ENCODE results near the gene SEMA6D. TPM values are rescaled to one million over a fixed set of nuclear protein-coding genes. Genes with fewer than 3 reads are reported as not detected.
"Not testable (repeated sequence)": the region's sequence is repeated elsewhere in the genome, so short reads cannot be mapped to it uniquely, and the experiment has no call there.

SEMA6D gene
- total RNA-seq, 1 donor from 2014 or later = 7.1 TPM

DNA sequence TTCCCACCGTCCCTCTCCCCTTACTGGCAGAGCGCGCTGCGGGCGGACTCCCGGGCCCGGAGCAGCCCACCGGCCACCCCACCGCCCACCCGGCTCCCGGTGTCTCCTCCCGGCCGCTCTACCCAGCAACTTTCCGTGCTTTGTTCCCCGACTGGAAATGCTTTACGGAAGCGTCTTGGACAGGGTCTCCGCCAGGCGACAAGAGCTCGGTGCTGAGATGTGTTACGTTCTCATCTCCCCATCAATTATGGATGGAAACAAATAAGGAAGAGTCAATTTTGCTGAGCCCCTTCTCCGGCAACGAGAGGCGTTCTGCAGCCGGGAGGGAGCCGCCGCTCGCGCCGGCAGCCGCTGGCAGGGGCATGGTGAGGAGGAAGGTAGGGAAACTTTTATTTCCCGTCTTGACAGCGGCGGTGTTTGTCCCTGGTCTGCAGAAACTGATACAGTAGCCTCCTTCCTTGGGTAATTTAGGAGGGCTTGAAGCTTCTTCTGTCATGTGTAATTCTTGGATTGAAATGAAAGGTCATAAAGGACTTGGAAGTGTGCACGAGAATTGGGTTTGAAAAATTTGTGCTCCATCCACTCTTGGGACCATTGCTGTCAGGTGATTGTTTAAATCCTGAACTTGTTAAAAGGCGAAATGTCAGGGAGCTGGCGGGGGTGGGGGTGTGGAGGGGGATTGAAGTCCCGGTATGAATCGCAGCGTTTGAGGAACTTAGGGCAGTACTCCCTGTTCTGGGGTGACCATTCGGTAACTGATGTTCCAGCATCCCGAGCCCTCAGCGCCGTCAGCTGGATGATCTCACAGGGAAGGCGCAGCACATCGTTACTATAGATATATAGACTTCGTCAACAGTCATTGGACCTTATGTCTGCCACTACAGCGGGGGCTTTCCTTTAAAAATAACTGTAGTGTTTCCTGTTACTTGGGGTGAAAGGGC, 1.5 kb downstream of the SEMA6D start:
- DNase-seq (ENCODE audit: low read depth) = no peak

DNA sequence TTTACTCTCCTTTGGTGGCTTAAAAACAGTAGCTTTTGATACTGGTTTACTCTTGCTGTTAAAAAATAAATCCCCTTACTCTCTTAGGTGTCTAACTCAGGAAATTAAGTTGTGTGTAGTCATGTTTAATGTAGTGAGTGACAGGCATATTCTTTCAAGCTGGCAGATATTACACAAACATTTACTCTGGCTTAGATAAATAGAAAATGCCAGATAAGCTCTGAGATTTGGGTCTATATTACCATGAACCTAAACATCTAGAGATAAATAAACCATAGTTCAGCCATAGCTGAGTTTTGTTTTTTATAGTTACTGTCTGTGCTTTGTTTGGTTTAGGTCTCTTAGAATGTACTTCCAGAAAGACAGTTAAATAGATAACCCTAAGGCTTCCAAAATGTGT, 2.4 kb downstream of the SEMA6D start:
- no peak for DNase-seq (ENCODE audit: low read depth)

DNA sequence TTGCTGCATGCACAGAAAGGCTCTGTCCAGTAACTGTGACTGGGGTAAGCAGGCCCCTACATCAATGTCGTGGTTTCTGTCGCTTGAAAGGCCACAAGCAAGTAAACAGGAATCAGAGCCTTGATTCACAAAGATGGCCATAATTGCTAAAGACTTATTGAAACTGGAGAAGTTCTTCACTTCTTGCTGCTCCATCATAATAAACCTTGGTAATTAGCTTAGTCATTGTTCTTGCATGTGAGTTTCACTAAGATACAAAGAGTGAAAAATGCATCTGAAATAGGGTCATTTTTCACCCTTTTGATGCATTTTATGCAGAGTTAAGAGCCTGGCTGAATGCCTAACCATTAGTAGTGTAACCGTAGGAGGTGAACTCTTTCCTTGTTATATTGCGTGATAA, 3.2 kb downstream of the SEMA6D start:
- peak; percentile 29 for DNase-seq (ENCODE audit: low read depth)

GRCh38 chr15:47721676-47722075, 4.4 kb downstream of the SEMA6D start:
- DNase-seq (ENCODE audit: low read depth) = no peak

DNA sequence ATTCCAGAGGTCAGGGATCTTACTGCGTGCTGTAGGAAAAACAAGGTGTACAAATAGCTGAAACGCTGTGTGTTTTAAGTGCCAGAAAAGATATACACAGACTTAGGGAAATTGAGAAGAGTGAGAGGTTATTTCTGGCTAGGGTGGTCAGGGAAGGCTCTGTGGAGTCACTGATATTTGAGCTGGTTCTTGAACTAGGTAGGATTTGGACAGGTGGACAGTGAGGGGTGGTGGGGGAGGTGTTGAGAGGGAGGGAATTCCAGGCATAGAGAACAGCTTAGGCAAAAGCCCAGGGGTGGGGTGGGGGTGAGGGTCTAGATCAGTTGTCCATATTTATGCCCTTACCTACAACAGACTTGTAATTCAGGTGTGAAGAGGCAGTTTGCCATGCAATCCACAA, 7.0 kb downstream of the SEMA6D start:
- DNase-seq (ENCODE audit: low read depth) = no peak

DNA sequence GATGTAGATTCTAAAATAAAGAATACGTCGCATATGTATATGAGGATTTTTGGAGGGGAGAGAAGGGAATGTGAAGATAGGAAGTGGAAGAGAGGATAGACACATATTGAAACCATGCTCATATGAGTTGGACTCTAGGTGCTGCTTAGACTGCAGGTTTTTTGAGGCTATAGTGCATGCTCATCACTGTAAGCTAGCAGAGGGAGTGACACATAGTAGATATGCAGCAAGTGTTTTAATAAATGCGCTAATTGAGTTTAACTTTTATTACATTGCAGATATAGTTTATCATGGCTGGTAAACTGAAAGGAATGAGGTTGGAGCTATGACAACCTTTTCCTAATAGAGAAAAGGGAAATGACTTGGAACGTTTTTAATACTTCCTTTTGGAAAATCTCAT, 7.7 kb downstream of the SEMA6D start:
- DNase-seq (ENCODE audit: low read depth) = no peak

DNA sequence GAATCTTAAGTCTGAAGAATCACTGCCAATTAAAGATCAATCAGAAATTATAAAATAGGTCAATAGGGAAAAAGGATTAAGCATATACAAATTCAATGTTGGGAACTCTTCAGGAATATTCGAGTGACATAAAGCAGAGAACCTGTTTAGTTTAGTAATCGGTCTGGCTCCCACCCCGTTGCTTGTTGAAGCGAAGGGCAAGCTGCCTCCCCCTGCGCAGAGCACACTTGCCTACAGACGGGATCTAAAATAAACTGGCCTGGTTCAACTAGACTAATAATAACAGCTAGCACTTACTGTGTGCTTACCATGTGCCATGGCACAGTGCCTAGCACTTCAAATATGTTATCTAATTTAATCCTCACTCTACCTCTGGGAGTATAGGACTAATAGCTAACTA, 8.6 kb downstream of the SEMA6D start:
- DNase-seq (ENCODE audit: low read depth) = peak; percentile 33

- peak; percentile 63 for DNase-seq (ENCODE audit: low read depth)
Measured at GRCh38 chr15:47726399-47726823, 9.1 kb downstream of the SEMA6D start.

- no peak for DNase-seq (ENCODE audit: low read depth)
Measured at GRCh38 chr15:47727137-47727536, 9.8 kb downstream of the SEMA6D start.

DNA sequence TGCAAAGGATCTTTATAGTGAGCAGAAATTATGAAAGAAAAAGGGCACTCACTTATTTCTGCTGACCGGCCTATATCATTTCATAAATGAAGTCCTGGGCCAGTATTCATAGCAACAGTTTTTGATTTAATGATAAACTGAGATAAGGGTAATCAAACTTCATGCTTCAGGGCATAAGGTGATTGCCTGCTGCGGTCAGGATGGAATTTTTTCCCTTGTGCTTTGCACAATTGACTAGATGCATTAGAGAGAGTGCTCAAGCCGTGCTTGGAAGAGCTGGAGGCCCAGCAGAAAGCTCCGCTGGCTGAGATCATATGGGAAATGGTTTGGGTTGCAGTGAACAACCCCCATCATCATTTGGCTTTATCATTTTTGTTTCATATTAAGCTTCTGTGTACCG, 10.4 kb downstream of the SEMA6D start:
- DNase-seq (ENCODE audit: low read depth) = peak; percentile 50

GRCh38 chr15:47728426-47728825, 11.1 kb downstream of the SEMA6D start:
- no peak for DNase-seq (ENCODE audit: low read depth)

DNA sequence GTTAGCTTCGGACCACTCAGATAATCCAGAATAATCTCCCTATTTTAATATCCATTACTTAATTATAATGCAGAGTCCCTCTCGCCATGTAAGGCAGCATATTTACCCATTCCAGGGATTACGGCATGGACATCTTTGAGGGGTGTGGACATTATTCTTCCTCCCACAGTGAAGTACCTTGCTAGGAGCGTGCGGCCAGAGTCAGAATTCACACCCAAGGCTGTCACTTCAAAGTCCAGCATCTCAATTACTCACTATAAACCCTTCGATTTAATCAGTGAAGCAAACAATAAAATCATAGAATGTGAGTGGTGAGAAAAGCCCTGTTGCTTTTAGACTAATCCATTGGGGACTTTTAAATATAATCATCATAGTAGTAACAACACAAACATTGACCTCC, 11.6 kb downstream of the SEMA6D start:
- no peak for DNase-seq (ENCODE audit: low read depth)

DNA sequence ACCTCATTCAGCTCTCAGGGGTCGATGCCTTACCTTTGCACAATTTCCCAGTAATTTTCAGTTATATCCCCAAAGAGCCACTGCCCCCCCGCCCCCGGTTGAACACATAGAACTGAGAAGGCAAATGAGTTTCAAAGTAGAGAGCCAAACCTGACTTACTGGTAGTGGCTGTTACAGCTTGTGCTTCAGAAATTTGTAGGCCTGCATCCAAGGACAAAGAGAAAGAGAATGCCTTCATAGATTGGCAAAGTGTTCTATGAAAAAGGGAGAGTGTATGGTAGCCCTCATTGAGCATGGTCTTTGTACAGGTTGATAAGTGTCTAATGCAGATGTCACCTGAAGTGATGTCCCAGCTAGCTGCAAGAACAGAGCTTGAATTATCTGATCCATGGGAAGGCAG, 13.9 kb downstream of the SEMA6D start:
- no peak for DNase-seq (ENCODE audit: low read depth)

- no peak for DNase-seq (ENCODE audit: low read depth)
Measured at GRCh38 chr15:47732248-47732647, 14.9 kb downstream of the SEMA6D start.

DNA sequence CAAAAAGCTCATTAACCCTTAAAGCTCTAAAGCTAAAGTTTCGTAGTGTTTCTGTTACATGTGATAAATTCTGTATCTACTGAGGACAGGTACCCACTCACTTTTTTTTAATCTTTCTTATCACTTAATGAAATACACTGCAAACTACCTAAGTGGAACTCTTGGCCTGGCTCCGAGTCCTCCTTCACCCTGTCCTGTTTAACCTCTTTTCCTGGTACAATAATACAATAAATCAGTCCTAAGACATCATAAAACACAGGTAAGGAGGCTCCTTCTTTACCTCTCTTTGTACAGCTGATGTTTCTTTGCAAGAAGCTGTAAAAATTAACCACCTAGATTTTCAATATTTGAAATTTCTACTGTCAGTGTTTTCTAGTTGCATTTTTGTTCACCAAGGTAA, 15.8 kb downstream of the SEMA6D start:
- DNase-seq (ENCODE audit: low read depth) = no peak

DNA sequence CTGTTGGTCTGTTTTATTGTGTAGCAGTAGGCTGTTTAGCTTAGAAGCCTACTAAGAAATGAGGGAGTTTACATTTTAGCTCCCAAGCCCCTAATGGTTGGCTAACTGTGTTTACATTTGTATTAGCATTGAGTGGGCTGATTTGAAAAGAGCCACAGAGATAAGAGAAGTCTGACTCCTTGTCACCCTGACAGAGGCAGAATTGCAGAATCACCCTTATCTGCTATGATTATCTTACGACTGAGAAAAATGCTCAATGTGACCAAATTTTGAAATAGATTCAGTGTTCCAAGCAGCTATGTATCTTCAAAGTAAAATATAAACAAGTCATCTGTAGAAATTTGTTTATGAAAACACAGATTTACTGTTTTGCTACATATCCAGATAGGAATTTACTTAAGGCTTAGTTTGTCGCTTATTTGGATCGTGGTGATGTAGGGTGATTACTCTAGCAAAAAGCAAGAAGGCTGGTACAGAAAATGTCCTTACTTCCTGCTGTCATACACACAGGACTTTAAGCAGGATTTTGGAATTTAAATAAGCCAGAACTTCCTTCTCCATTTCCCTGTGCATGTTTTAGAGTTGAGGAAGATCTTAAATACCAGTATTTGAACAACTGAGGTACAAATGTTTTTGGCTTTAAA, 19.0 kb downstream of the SEMA6D start:
- DNase-seq (ENCODE audit: low read depth) = no peak

- DNase-seq (ENCODE audit: low read depth) = no peak
Measured at GRCh38 chr15:47737477-47737876, 20.2 kb downstream of the SEMA6D start.

- DNase-seq (ENCODE audit: low read depth) = not testable (repeated sequence)
Measured at GRCh38 chr15:47738144-47738825, 21.0 kb downstream of the SEMA6D start.

- DNase-seq (ENCODE audit: low read depth) = no peak
Measured at GRCh38 chr15:47741082-47741481, 23.8 kb downstream of the SEMA6D start.

- DNase-seq (ENCODE audit: low read depth) = no peak
Measured at GRCh38 chr15:47741907-47742306, 24.6 kb downstream of the SEMA6D start.

GRCh38 chr15:47742334-47742733, 25.0 kb downstream of the SEMA6D start:
- no peak for DNase-seq (ENCODE audit: low read depth)

- no peak for DNase-seq (ENCODE audit: low read depth)
Measured at GRCh38 chr15:47742742-47743141, 25.4 kb downstream of the SEMA6D start.

DNA sequence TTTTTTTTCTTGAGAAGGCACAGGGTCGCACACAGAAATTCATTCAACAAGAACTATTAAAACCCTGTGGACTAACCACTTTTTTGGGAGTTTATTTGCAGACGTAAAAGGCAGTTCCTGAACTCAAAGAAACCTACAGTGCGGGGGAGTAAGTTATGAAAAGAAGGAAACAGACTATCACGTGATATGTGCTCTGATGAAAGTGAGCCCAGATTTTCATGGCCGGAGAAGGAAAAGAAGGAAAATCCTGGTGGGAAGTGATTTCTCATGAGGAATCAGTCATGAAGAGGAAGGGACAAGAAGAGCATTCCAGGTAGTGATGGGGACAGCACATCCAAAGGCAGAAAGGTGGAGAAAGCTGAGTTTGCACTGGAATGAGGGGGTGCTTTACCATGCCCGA, 26.1 kb downstream of the SEMA6D start:
- no peak for DNase-seq (ENCODE audit: low read depth)

Data from renal cortical epithelial cell (primary cell).